Upper lobe of left lung (tissue), 6 donors: ENCODE results near the gene FOXL3. TPM values are rescaled to one million over a fixed set of nuclear protein-coding genes. Genes with fewer than 3 reads are reported as not detected.
"Not testable (repeated sequence)": the region's sequence is repeated elsewhere in the genome, so short reads cannot be mapped to it uniquely, and the experiment has no call there.

Experiments
- ATAC-seq, 2 donors: fragments of 200-7000 bp; cut with Tn5 transposase; one replicate each; pipeline ENCODE4 v1.9.1; 2022; ENCODE audit warnings: mild to moderate bottlenecking in 2 of 2, moderate library complexity in 2 of 2; ENCODE audit not compliant: low FRiP score in 2 of 2
- DNase-seq, 2 donors: peaks; one replicate each; pipeline ENCODE4 v3.0.0-alpha.2; 2019 to 2020
- H3K27ac ChIP-seq, 4 donors: fragments of 200-600 bp; sonication (generic); one replicate each; pipeline ENCODE4 v1.5.1; 2016 to 2019
- H3K27me3 ChIP-seq, 4 donors: fragments of 200-600 bp; sonication (generic); one replicate each; pipeline ENCODE4 v1.5.1; 2017 to 2019
- H3K36me3 ChIP-seq, 4 donors: fragments of 200-600 bp; sonication (generic); one replicate each; pipeline ENCODE4 v1.5.1; 2016 to 2019
- H3K4me1 ChIP-seq, 4 donors: fragments of 200-600 bp; sonication (generic); one replicate each; pipeline ENCODE4 v1.5.1; 2018 to 2019
- H3K4me3 ChIP-seq, 4 donors: fragments of 200-600 bp; sonication (generic); one replicate each; pipeline ENCODE4 v1.5.1; 2017 to 2019; ENCODE audit warnings: mild to moderate bottlenecking in 2 of 4, moderate library complexity in 1 of 4
- H3K9me3 ChIP-seq, 4 donors: fragments of 200-600 bp; sonication (generic); one replicate each; pipeline ENCODE4 v1.5.1; 2018 to 2019
- CTCF ChIP-seq, 6 experiments: fragments of 450-650 bp in 4 of 6; fragments of 200-600 bp in 2 of 6; sonication (generic) in 2 of 6; IDR thresholded peaks; one replicate each; pipeline ENCODE4 v1.5.1; 2016 to 2019; ENCODE audit warnings: antibody characterized with exemption in 6 of 6
- EP300 ChIP-seq, 4 donors: sonication (generic); formaldehyde crosslinking; IDR thresholded peaks; one replicate each; pipeline ENCODE4 v1.5.1; 2017; ENCODE audit warnings: antibody characterized with exemption in 4 of 4, control low read depth in 2 of 4
- POLR2A ChIP-seq, 4 donors: fragments of 450-650 bp; IDR thresholded peaks; one replicate each; pipeline ENCODE4 v1.5.1; 2016 to 2017; ENCODE audit warnings: antibody characterized with exemption in 4 of 4, mild to moderate bottlenecking in 2 of 4
- POLR2AphosphoS5 ChIP-seq, 2 donors: sonication (generic); formaldehyde crosslinking; IDR thresholded peaks; one replicate each; pipeline ENCODE4 v1.5.1; 2017; ENCODE audit warnings: antibody characterized with exemption in 2 of 2
- WGBS, 2 donors: methylation state at CpG; one replicate each; pipeline ENCODE4 v1.1.5; 2017 to 2018; 5-methylcytosine and 5-hydroxymethylcytosine counted together
- total RNA-seq, 6 donors: library from RNA; depleted of rRNA in 4 of 6; stranded (reverse); fragments of >200 nt in 4 of 6; gene quantifications; one replicate each; pipeline versions ENCODE4 v1.1.0 to v1.2.1, GENCODE V29; 2016 to 2021
- donor health status: DM: no; HTN: no; CAD: no; lungs with moderate emphysema.
- donor health status: DM: no; HTN: yes; CAD: no; lungs with severe emphysema.

The FOXL3 gene
- total RNA-seq, 6 donors from 2014 or later, result not detected

GRCh38 chr7:260441-261281 lies 29.3 kb upstream of the FOXL3 start:
- DNase-seq (peak in 1 of 2 donors; percentile 73), ATAC-seq (no peak)
- TF ChIP-seq EP300 (IDR thresholded peaks at IDR 0.05), result no peak
- TF ChIP-seq POLR2A (IDR thresholded peaks at IDR 0.05), result no peak
- no peak for TF ChIP-seq POLR2AphosphoS5 (IDR thresholded peaks at IDR 0.05)
- no peak for TF ChIP-seq CTCF (IDR thresholded peaks at IDR 0.05)
- Histone ChIP-seq H3K36me3 (peaks cover 0 to 49% (median 39%) of the 10 kb centered on the region in 4 donors), H3K27me3 (no peaks in the 10 kb centered on the region), H3K4me3 (no peak overlapping the region), H3K27ac (no peak overlapping the region), H3K4me1 (peaks cover 0 to 9% (median 7%) of the 10 kb centered on the region in 4 donors), H3K9me3 (peaks cover 0 to 16% (median 0%) of the 10 kb centered on the region in 4 donors)
- WGBS, 2 donors, result 94 to 100% methylated on average over 1 to 26 of the region's 35 CpGs

GRCh38 chr7:261341-262250 lies 28.4 kb upstream of the FOXL3 start:
- TF ChIP-seq EP300 (IDR thresholded peaks at IDR 0.05) (no peak), POLR2AphosphoS5 (IDR thresholded peaks at IDR 0.05) (no peak), POLR2A (IDR thresholded peaks at IDR 0.05) (no peak), CTCF (IDR thresholded peaks at IDR 0.05) (no peak)
- Histone ChIP-seq H3K9me3 (peaks cover 0 to 16% (median 0%) of the 10 kb centered on the region in 4 donors), H3K27ac (no peak overlapping the region), H3K27me3 (no peaks in the 10 kb centered on the region), H3K4me1 (peaks cover 0 to 9% (median 7%) of the 10 kb centered on the region in 4 donors), H3K4me3 (no peak overlapping the region), H3K36me3 (peaks cover 0 to 40% (median 34%) of the 10 kb centered on the region in 4 donors)
- WGBS, 2 donors, result 93 to 96% methylated on average over 28 to 31 of the region's 32 CpGs
- no peak for ATAC-seq
- peak in 1 of 2 donors; percentile 66 for DNase-seq

GRCh38 chr7:262251-262572 lies 27.8 kb upstream of the FOXL3 start:
- TF ChIP-seq POLR2A (IDR thresholded peaks at IDR 0.05), result no peak
- no peak for TF ChIP-seq EP300 (IDR thresholded peaks at IDR 0.05)
- TF ChIP-seq POLR2AphosphoS5 (IDR thresholded peaks at IDR 0.05), result no peak
- TF ChIP-seq CTCF (IDR thresholded peaks at IDR 0.05), result no peak
- H3K4me3 ChIP-seq, result no peak overlapping the region
- H3K27me3 ChIP-seq, result no peaks in the 10 kb centered on the region
- WGBS, 2 donors, result 95 to 98% methylated on average over 9 of the region's 9 CpGs
- peaks cover 0 to 9% (median 7%) of the 10 kb centered on the region in 4 donors for H3K4me1 ChIP-seq
- H3K27ac ChIP-seq, result no peak overlapping the region
- DNase-seq (no peak), ATAC-seq (no peak)
- H3K9me3 ChIP-seq, result peaks cover 0 to 16% (median 0%) of the 10 kb centered on the region in 4 donors
- peaks cover 0 to 34% (median 28%) of the 10 kb centered on the region in 4 donors for H3K36me3 ChIP-seq

- TF ChIP-seq CTCF (IDR thresholded peaks at IDR 0.05), result peak in 3 of 6 experiments; percentile 10 to 41 (median 17)
- not testable (repeated sequence) for H3K4me1 ChIP-seq, ATAC-seq, H3K27ac ChIP-seq, H3K27me3 ChIP-seq, H3K4me3 ChIP-seq
- peaks cover 0 to 31% (median 27%) of the 10 kb centered on the region in 4 donors for H3K36me3 ChIP-seq
- DNase-seq, result peak in 1 of 2 donors; percentile 84
- H3K9me3 ChIP-seq, result peaks cover 0 to 16% (median 0%) of the 10 kb centered on the region in 4 donors
- WGBS, 2 donors, result 83 to 90% methylated on average over 15 to 29 of the region's 31 CpGs
Measured at GRCh38 chr7:262631-263311, 27.2 kb upstream of the FOXL3 start.
